Upper lobe of left lung (tissue), 6 donors: Measurements from ENCODE around the gene WFDC9. TPM values are rescaled to one million over a fixed set of nuclear protein-coding genes. Genes with fewer than 3 reads are reported as not detected.

ENCODE experiments used
- ATAC-seq, 2 donors: fragments of 200-7000 bp; cut with Tn5 transposase; one replicate each; pipeline ENCODE4 v1.9.1; 2022; ENCODE audit warnings: mild to moderate bottlenecking in 2 of 2, moderate library complexity in 2 of 2; ENCODE audit not compliant: low FRiP score in 2 of 2
- DNase-seq, 2 donors: peaks; one replicate each; pipeline ENCODE4 v3.0.0-alpha.2; 2019 to 2020
- H3K27ac ChIP-seq, 4 donors: fragments of 200-600 bp; sonication (generic); one replicate each; pipeline ENCODE4 v1.5.1; 2016 to 2019
- H3K27me3 ChIP-seq, 4 donors: fragments of 200-600 bp; sonication (generic); one replicate each; pipeline ENCODE4 v1.5.1; 2017 to 2019
- H3K36me3 ChIP-seq, 4 donors: fragments of 200-600 bp; sonication (generic); one replicate each; pipeline ENCODE4 v1.5.1; 2016 to 2019
- H3K4me1 ChIP-seq, 4 donors: fragments of 200-600 bp; sonication (generic); one replicate each; pipeline ENCODE4 v1.5.1; 2018 to 2019
- H3K4me3 ChIP-seq, 4 donors: fragments of 200-600 bp; sonication (generic); one replicate each; pipeline ENCODE4 v1.5.1; 2017 to 2019; ENCODE audit warnings: mild to moderate bottlenecking in 2 of 4, moderate library complexity in 1 of 4
- H3K9me3 ChIP-seq, 4 donors: fragments of 200-600 bp; sonication (generic); one replicate each; pipeline ENCODE4 v1.5.1; 2018 to 2019
- CTCF ChIP-seq, 6 experiments: fragments of 450-650 bp in 4 of 6; fragments of 200-600 bp in 2 of 6; sonication (generic) in 2 of 6; IDR thresholded peaks; one replicate each; pipeline ENCODE4 v1.5.1; 2016 to 2019; ENCODE audit warnings: antibody characterized with exemption in 6 of 6
- EP300 ChIP-seq, 4 donors: sonication (generic); formaldehyde crosslinking; IDR thresholded peaks; one replicate each; pipeline ENCODE4 v1.5.1; 2017; ENCODE audit warnings: antibody characterized with exemption in 4 of 4, control low read depth in 2 of 4
- POLR2A ChIP-seq, 4 donors: fragments of 450-650 bp; IDR thresholded peaks; one replicate each; pipeline ENCODE4 v1.5.1; 2016 to 2017; ENCODE audit warnings: antibody characterized with exemption in 4 of 4, mild to moderate bottlenecking in 2 of 4
- POLR2AphosphoS5 ChIP-seq, 2 donors: sonication (generic); formaldehyde crosslinking; IDR thresholded peaks; one replicate each; pipeline ENCODE4 v1.5.1; 2017; ENCODE audit warnings: antibody characterized with exemption in 2 of 2
- WGBS, 2 donors: methylation state at CpG; one replicate each; pipeline ENCODE4 v1.1.5; 2017 to 2018; 5-methylcytosine and 5-hydroxymethylcytosine counted together
- total RNA-seq, 6 donors: library from RNA; depleted of rRNA in 4 of 6; stranded (reverse); fragments of >200 nt in 4 of 6; gene quantifications; one replicate each; pipeline versions ENCODE4 v1.1.0 to v1.2.1, GENCODE V29; 2016 to 2021
- donor health status: DM: no; HTN: no; CAD: no; lungs with moderate emphysema.
- donor health status: DM: no; HTN: yes; CAD: no; lungs with severe emphysema.

Gene WFDC9
- total RNA-seq, 6 donors from 2014 or later, result not detected

DNA sequence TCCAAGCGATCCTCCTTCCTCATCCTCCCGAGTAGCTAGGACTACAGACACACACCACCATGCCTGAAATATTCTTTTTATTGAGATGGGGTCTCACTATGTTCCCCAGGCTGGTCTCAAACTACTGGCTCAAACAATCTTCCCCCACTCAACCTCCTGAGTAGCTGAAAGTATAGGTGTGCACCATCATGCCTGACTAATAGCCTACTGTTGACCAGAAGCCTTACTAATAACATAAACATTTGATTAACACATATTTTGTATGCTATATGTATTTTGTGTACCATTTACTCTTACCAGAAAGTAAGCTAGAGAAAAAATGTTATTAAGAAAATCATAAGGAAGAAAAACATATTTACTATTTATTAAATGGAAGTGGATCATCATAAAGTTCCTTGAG lies 13.5 kb downstream of the WFDC9 start:
- 91 to 93% methylated on average over 2 of the region's 2 CpGs for WGBS, 2 donors
- Histone ChIP-seq H3K9me3 (no peaks in the 10 kb centered on the region), H3K4me3 (no peak overlapping the region), H3K27ac (no peak overlapping the region), H3K4me1 (no peaks in the 10 kb centered on the region), H3K36me3 (no peaks in the 10 kb centered on the region), H3K27me3 (no peaks in the 10 kb centered on the region)
- TF ChIP-seq EP300 (IDR thresholded peaks at IDR 0.05) (no peak), POLR2AphosphoS5 (IDR thresholded peaks at IDR 0.05) (no peak), POLR2A (IDR thresholded peaks at IDR 0.05) (no peak), CTCF (IDR thresholded peaks at IDR 0.05) (no peak)
- ATAC-seq (no peak), DNase-seq (no peak)

- DNase-seq, result no peak
- H3K4me3 ChIP-seq, result no peak overlapping the region
- H3K27ac ChIP-seq, result no peak overlapping the region
- H3K27me3 ChIP-seq, result no peaks in the 10 kb centered on the region
- no peaks in the 10 kb centered on the region for H3K4me1 ChIP-seq
- H3K9me3 ChIP-seq, result peaks cover 0 to 3% (median 0%) of the 10 kb centered on the region in 4 donors
- no peaks in the 10 kb centered on the region for H3K36me3 ChIP-seq
- no peak for ATAC-seq
- no peak for TF ChIP-seq POLR2A (IDR thresholded peaks at IDR 0.05)
- TF ChIP-seq CTCF (IDR thresholded peaks at IDR 0.05), result no peak
- TF ChIP-seq POLR2AphosphoS5 (IDR thresholded peaks at IDR 0.05), result no peak
- TF ChIP-seq EP300 (IDR thresholded peaks at IDR 0.05), result no peak
Observed at GRCh38 chr20:45612314-45612713, 18.8 kb downstream of the WFDC9 start.

DNA sequence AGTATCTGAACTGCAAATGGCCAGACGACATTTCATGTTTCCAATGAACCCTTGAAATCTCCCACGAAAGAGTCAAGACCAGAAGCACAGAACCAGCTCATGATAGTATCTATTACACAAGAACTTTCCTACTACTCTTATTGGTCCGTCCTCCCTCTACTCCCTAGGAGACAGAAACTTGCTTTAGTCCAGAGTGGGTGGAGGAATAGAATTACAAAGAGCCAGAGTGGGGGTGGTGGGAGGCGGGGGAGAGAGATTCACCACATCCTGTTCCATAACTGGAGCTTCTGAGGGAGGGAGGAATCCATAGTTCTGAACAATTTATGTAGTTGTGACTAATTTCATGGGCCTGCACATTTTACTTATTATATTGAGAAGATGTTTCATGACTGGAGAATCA lies 20.0 kb downstream of the WFDC9 start:
- Histone ChIP-seq H3K27ac (no peak overlapping the region), H3K4me3 (no peak overlapping the region), H3K36me3 (no peaks in the 10 kb centered on the region), H3K9me3 (peaks cover 0 to 7% (median 0%) of the 10 kb centered on the region in 4 donors), H3K27me3 (no peaks in the 10 kb centered on the region), H3K4me1 (no peaks in the 10 kb centered on the region)
- no peak for DNase-seq
- 67 to 73% methylated on average over 4 of the region's 4 CpGs for WGBS, 2 donors
- TF ChIP-seq POLR2A (IDR thresholded peaks at IDR 0.05) (no peak), POLR2AphosphoS5 (IDR thresholded peaks at IDR 0.05) (no peak), EP300 (IDR thresholded peaks at IDR 0.05) (no peak), CTCF (IDR thresholded peaks at IDR 0.05) (no peak)
- peak in 1 of 2 donors; percentile 79 for ATAC-seq

DNA sequence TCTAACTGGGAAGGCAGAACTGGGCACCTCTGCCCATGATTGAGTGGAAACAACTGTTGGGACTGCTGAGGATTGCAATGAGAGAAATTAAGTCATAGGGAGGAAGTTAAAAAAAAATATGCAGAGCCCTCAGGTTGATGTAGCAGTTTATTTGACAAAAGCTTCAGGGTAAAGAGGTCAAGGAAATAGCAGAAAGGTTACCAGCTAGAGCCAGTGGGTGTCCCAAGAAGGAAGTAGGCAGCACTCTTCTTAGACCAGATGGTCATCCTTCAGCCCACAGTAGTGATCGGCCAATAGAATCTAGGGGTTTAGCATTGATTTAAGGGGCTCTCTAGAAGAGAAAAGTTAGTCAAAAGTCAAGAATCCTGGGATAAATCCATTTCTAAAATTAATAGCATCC lies 23.3 kb downstream of the WFDC9 start:
- no peaks in the 10 kb centered on the region for H3K27me3 ChIP-seq
- no peaks in the 10 kb centered on the region for H3K4me1 ChIP-seq
- TF ChIP-seq POLR2AphosphoS5 (IDR thresholded peaks at IDR 0.05), result no peak
- no peak for TF ChIP-seq CTCF (IDR thresholded peaks at IDR 0.05)
- TF ChIP-seq POLR2A (IDR thresholded peaks at IDR 0.05), result no peak
- TF ChIP-seq EP300 (IDR thresholded peaks at IDR 0.05), result no peak
- WGBS, 2 donors, result 93% methylated on average over 1 of the region's 1 CpG
- H3K36me3 ChIP-seq, result no peaks in the 10 kb centered on the region
- no peak overlapping the region for H3K27ac ChIP-seq
- H3K4me3 ChIP-seq, result no peak overlapping the region
- peaks cover 0 to 10% (median 5%) of the 10 kb centered on the region in 4 donors for H3K9me3 ChIP-seq
- ATAC-seq (no peak), DNase-seq (no peak)

- TF ChIP-seq POLR2A (IDR thresholded peaks at IDR 0.05), result no peak
- TF ChIP-seq EP300 (IDR thresholded peaks at IDR 0.05), result no peak
- no peak for TF ChIP-seq POLR2AphosphoS5 (IDR thresholded peaks at IDR 0.05)
- no peak for TF ChIP-seq CTCF (IDR thresholded peaks at IDR 0.05)
- H3K4me1 ChIP-seq, result peaks cover 0 to 3% (median 0%) of the 10 kb centered on the region in 4 donors
- H3K27me3 ChIP-seq, result no peaks in the 10 kb centered on the region
- ATAC-seq (no peak), DNase-seq (no peak)
- no peak overlapping the region for H3K4me3 ChIP-seq
- H3K36me3 ChIP-seq, result no peaks in the 10 kb centered on the region
- WGBS, 2 donors, result 0% methylated on average over 1 of the region's 1 CpG; no CpG with 5 or more reads in 1 of the 2 donors
- no peaks in the 10 kb centered on the region for H3K9me3 ChIP-seq
- H3K27ac ChIP-seq, result no peak overlapping the region
Observed at GRCh38 chr20:45595235-45595634, 35.8 kb downstream of the WFDC9 start.
